ENCODE measurements around the gene IL9. TPM values are rescaled to one million over a fixed set of nuclear protein-coding genes. Genes with fewer than 3 reads are reported as not detected.

Gene IL9
- total RNA-seq, 1 donor from 2014 or later = not detected

DNA sequence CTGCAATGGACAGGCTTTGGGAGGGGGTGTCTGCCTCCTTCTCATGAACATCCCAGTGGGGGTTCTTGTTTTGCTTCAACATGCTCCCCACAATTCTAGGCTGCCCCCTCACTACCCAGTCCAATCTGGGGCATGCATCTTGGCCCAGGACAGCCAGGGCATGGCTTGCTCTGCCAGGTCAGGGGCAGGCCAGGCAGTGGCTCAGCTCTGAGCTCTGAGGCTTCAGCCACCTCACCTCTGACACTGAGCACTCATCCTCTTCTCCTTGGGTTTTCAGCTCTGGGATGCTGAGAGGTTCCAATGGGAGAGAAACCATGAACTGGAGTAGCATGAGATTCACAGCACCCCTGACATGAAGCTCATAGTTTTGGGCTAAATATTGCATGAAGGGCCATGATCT, 49.3 kb downstream of the IL9 start:
- intact Hi-C loops (cut with micrococcal nuclease) = no loop called here
- POLR2A ChIA-PET = no interaction called here
- CTCF ChIA-PET = no interaction called here
- DNase-seq = no peak
- Mint-ChIP-seq H3K27me3 (peaks cover 10% of the 10 kb centered on the region), H3K4me1 (no peaks in the 10 kb centered on the region), H3K4me3 (no peak overlapping the region), H3K27ac (no peak overlapping the region), H3K9me3 (no peaks in the 10 kb centered on the region), H3K36me3 (ENCODE audit: low read depth) (no peaks in the 10 kb centered on the region)
- no peak for ATAC-seq (ENCODE audit: low read depth)
- TF ChIP-seq, protein P1, sequence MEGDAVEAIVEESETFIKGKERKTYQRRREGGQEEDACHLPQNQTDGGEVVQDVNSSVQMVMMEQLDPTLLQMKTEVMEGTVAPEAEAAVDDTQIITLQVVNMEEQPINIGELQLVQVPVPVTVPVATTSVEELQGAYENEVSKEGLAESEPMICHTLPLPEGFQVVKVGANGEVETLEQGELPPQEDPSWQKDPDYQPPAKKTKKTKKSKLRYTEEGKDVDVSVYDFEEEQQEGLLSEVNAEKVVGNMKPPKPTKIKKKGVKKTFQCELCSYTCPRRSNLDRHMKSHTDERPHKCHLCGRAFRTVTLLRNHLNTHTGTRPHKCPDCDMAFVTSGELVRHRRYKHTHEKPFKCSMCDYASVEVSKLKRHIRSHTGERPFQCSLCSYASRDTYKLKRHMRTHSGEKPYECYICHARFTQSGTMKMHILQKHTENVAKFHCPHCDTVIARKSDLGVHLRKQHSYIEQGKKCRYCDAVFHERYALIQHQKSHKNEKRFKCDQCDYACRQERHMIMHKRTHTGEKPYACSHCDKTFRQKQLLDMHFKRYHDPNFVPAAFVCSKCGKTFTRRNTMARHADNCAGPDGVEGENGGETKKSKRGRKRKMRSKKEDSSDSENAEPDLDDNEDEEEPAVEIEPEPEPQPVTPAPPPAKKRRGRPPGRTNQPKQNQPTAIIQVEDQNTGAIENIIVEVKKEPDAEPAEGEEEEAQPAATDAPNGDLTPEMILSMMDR (IDR thresholded peaks at IDR 0.05) = no peak

DNA sequence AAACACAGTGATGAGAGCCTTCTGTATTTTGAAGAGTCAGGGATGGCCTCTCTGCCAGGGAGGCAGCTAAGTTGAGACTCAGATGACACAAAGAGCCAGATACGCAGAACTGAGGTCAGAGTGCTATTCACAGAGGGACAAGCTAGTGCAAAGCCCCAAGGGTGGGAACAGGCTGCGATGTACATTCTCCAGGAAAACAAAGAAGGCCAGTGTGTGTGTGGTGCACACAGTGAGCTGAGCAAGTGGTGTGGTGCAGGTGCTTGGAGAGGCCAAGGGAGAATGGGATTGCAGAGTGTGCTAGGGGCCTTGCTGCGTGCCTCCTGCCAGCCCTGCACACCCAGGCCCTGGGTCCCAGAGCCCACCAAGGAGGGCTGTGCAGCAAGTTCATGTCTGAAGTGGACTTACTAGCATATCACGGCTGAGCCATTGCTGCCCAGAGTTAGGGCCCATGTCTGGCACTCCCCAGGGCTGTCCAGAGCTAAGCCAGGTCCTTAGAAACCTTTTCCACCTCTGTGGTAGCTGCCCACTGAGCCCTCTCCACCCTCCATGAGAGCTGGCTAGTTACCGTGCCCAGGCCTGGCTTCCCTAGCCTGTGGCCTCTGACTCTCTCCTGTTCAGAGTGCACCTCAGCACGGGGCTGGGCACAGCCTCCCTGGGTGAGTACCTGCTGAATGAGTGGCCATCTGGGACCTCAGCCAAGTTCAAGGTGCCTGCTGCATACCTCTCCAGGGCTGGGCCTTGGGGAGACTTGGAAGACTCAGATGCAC, 51.9 kb downstream of the IL9 start:
- intact Hi-C loops (cut with micrococcal nuclease) = no loop called here
- no peak overlapping the region for H3K4me3 Mint-ChIP-seq
- POLR2A ChIA-PET = no interaction called here

GRCh38 chr5:135842737-135843136, 52.9 kb downstream of the IL9 start:
- H3K36me3 Mint-ChIP-seq (ENCODE audit: low read depth) = no peaks in the 10 kb centered on the region
- TF ChIP-seq, protein P1 (IDR thresholded peaks at IDR 0.05) = no peak
- no peak for DNase-seq
- intact Hi-C loops (cut with micrococcal nuclease) = no loop called here
- H3K27me3 Mint-ChIP-seq = peaks cover 8% of the 10 kb centered on the region
- peaks cover 14% of the 10 kb centered on the region for H3K9me3 Mint-ChIP-seq
- H3K4me1 Mint-ChIP-seq = no peaks in the 10 kb centered on the region
- no peak overlapping the region for H3K4me3 Mint-ChIP-seq
- no peak overlapping the region for H3K27ac Mint-ChIP-seq
- ChIA-PET CTCF (no interaction called here), POLR2A (no interaction called here)
- ATAC-seq (ENCODE audit: low read depth) = no peak

More for the DNA sequence above, 51.9 kb downstream of the IL9 start:
- TF ChIP-seq, protein P1 (IDR thresholded peaks at IDR 0.05) = no peak
- Mint-ChIP-seq H3K27ac (no peak overlapping the region), H3K27me3 (peaks cover 8% of the 10 kb centered on the region), H3K9me3 (peaks cover 8% of the 10 kb centered on the region), H3K36me3 (ENCODE audit: low read depth) (no peaks in the 10 kb centered on the region), H3K4me1 (no peaks in the 10 kb centered on the region)
- no peak for DNase-seq
- ATAC-seq (ENCODE audit: low read depth) = no peak
- CTCF ChIA-PET = no interaction called here

Other genes starting within 250 kb of the IL9 start
- not detected in 2 replicates for gene SLC25A48, start 61.2 kb downstream of the IL9 start, total RNA-seq
- gene LECT2, start 59.1 kb upstream of the IL9 start, total RNA-seq = not detected in 2 replicates
- gene TGFBI, start 133.1 kb upstream of the IL9 start, total RNA-seq = 1.1 and 1.3 TPM in 2 replicates
- gene SMAD5, start 237.0 kb upstream of the IL9 start, total RNA-seq = 28.4 and 30.4 TPM in 2 replicates

Data from activated B cell treated with CpG ODN at 0.5 μM for 24 hours (primary cell).